NCI-H2029 (cell line): Measurements from ENCODE around the gene INF2.
A peak's percentile ranks its signal among the peaks of the same experiment; 100 is the strongest.

Source experiments
- DNase-seq: peaks from one replicate; lab custom pipeline; 2025; lab: John Stamatoyannopoulos, UW

Gene INF2

GRCh38 chr14:104702673-104703072 is 13.3 kb downstream of the INF2 start:
- no peak for DNase-seq

DNA sequence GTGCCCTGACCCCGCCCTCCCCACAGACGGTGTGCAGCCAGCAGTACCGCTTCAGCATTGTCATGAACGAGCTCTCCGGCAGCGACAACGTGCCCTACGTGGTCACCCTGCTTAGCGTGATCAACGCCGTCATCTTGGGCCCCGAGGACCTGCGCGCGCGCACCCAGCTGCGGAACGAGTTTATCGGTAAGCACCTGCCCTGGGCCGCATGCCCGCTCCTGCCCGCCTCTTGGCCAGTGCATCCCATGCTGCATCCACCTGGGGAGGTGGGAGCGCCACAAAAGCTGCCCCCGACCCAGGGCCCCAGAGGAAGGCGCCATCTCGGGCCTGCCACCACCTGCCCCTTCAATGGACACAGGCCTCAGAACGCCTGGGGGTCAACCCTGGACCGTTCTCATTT is 13.9 kb downstream of the INF2 start:
- no peak for DNase-seq

DNA sequence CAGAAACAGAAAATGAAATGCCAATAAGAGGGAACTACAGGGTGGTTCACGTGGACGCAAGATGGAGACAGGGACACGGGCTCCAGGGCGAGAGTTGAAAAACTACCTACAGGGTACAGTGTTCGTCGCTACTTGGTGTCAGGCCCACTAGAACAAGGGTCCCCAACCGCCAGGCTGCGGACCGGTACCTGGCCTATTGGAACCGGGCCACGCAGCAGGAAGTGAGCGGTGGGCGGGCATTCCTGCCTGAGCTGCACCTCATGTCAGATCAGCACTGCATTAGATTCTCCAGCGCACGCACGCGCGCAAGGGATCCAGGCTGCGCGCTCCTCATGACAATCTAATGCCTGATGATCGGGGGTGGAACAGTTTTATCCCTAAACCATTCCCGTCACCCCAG is 14.8 kb downstream of the INF2 start:
- DNase-seq: no peak

DNA sequence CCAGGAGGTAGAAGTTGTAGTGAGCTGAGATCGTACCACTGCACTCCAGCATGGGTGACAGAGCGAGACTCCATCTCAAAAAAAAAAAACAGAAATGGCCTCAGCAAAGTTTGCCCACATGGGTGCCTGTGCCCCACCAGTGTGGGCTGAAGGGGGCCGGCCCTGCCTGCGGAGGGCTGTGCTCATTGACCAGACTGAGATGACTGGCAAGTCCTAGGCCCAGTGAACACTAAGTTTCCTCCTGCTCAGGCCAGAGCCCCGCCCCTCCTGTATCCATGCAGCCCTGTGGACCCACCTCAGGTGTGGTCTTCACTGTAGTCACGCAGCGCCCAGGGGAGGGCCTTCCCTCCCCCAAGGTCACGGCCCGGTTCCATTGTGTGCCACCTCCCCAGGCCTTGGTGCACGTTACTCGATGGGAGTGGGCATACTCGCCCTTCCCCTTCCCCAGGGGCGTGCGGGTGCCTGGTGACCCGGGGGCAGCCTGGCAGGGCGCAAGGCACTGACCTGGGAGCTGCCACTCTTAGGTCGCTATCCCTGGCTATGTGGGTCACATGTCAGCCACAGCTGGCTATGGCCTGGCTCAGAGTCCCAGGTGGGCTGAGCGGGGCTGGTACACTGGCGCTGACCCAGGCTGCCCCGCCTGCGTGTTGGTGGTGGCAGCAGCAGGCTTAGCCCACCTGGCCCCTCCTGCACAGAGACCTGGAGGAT is 16.1 kb downstream of the INF2 start:
- DNase-seq: no peak

DNA sequence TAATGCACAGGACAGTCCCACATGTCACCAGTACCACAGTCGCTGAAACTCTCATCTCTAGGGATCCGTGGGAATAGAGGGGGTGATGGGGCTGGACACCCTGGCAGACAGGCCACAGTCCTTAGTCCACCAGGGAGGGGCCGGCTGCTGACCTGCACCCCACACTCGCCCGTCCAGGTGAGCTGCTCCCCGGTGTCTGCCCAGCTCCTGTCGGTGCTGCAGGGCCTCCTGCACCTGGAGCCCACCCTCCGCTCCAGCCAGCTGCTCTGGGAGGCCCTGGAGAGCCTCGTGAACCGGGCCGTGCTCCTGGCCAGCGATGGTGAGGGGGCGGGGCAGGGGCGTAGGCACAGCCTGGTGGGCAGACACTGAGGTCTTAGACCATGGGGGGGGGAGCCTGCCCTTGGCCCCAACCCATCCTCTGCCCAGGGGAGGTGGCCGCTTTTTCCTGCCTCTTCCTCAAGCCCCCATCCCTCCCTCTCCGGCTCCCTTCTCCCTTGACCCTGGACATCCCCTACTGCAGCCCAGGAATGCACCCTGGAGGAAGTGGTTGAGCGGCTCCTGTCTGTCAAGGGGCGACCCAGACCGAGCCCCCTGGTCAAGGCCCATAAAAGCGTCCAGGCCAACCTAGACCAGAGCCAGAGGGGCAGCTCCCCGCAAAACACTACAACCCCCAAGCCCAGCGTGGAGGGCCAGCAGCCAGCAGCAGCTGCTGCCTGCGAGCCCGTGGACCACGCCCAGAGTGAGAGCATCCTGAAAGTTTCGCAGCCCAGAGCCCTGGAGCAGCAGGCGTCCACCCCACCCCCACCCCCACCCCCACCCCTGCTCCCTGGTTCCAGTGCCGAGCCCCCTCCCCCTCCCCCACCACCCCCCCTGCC is 17.6 kb downstream of the INF2 start:
- no peak for DNase-seq

DNA sequence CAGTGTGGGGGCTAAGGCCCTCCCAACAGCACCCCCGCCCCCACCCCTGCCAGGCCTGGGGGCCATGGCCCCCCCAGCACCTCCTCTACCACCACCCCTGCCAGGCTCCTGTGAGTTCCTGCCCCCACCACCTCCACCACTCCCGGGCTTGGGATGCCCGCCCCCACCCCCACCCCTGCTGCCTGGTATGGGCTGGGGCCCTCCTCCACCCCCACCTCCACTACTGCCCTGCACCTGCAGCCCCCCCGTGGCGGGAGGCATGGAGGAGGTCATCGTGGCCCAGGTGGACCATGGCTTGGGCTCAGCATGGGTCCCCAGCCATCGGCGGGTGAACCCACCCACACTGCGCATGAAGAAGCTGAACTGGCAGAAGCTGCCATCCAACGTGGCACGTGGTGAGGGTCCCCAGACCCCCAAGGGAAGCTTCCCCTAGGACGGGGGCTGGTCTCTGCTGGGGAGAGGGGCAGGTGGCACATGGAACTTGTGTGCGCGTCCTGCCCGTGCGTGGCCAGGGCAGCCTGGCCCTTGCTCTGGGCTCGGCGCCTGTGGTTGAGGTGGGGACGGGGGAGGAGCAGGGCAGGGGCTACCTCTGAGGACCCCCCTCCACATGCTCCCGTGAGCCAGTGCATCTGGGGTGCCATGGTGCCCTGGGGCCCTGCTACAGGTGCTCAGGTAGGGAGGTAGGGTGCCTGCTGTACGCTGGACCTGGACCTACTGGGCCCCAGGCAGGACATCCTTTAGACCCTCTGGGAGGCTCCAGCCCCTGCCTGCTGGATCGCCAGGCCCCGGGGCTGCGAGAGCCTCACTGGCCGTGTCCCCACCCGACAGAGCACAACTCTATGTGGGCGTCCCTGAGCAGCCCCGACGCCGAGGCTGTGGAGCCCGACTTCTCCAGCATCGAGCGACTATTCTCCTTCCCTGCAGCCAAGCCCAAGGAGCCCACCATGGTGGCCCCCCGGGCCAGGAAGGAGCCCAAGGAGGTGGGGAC is 18.5 kb downstream of the INF2 start:
- DNase-seq: no peak

GRCh38 chr14:104708606-104709268 is 19.3 kb downstream of the INF2 start:
- peak; percentile 34 for DNase-seq

DNA sequence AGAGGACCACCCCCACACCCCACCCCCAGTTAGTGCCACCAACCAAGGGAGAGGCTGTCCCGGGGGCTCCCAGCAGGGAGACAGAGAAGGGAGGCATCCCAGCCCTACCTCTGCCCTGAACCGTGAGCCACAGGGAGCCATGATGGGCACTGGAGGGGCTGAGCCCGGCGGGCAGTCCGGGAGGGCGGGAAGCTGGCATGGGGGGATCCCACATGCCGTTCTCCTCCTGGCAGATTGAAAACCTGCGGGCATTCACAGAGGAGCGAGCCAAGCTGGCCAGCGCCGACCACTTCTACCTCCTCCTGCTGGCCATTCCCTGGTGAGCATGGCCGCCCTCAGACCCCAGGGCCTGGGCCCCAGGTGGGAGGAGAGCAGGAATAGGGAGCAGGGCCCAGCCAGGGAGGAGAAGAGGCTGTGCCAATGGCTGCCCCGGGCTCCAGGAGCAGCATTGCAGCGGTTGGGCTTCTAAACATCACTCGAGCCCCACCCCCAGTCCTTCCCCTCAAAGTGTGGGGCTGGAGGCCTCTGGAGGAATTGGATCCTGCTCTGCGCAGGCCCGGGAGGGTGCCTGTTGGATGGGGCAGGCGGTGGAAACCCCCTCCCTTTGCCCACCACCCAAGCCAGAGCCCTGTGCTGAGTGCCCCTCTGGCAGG is 20.1 kb downstream of the INF2 start:
- no peak for DNase-seq

- no peak for DNase-seq
Measured at GRCh38 chr14:104710071-104710735, 20.8 kb downstream of the INF2 start.

- no peak for DNase-seq
Measured at GRCh38 chr14:104712881-104713734, 23.7 kb downstream of the INF2 start.

DNA sequence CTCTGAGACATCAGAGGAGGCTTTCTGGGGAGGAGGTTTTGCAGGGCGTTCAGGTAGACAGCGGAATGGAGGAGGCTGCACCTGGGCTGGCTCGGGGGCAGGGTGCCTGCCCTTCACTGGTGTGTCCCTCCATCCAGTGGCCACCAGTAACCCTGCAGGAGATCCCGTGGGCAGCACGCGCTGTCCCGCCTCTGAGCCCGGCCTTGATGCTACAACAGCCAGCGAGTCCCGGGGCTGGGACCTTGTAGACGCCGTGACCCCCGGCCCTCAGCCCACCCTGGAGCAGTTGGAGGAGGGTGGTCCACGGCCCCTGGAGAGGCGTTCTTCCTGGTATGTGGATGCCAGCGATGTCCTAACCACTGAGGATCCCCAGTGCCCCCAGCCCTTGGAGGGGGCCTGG is 24.6 kb downstream of the INF2 start:
- no peak for DNase-seq

DNA sequence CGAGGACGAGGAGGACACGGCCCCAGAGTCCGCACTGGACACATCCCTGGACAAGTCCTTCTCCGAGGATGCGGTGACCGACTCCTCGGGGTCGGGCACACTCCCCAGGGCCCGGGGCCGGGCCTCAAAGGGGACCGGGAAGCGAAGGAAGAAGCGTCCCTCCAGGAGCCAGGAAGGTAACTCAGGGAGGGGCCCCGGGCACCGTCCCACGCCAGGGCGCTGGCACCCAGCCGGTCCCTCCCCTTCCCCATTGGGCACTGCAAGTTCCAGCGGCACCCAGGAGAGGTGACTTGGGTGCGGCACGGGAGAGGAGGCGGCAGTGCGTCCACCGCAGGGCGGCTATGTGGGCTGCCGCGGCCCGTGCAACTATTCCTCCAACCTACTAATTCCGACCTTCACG is 25.3 kb downstream of the INF2 start:
- DNase-seq: no peak

DNA sequence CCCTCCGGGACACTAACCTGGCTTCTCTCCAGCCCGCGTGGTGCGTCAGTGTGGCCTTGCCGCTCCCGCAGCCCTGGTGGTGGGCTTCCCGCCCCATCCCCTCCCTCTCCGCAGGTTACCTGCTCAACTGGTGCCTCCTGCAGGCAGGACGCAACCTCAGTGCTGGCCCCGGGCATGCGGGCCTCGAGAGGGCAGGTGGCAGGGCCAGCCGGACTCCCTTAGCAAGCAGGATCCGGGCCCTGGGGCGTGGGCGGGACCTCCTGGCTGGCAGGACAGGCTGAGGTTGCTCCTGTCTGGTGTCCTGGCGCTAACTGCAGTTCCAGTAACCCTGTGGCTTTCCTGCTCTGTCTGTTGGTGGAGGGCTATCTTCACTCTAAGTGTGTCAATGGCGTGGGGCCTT is 26.0 kb downstream of the INF2 start:
- DNase-seq: no peak

GRCh38 chr14:104715871-104716270 is 26.5 kb downstream of the INF2 start:
- DNase-seq: no peak

- DNase-seq: no peak
Measured at GRCh38 chr14:104717137-104717536, 27.7 kb downstream of the INF2 start.

- no peak for DNase-seq
Measured at GRCh38 chr14:104717646-104718045, 28.2 kb downstream of the INF2 start.

- no peak for DNase-seq
Measured at GRCh38 chr14:104718147-104718546, 28.7 kb downstream of the INF2 start.

GRCh38 chr14:104718871-104719270 is 29.5 kb downstream of the INF2 start:
- no peak for DNase-seq

DNA sequence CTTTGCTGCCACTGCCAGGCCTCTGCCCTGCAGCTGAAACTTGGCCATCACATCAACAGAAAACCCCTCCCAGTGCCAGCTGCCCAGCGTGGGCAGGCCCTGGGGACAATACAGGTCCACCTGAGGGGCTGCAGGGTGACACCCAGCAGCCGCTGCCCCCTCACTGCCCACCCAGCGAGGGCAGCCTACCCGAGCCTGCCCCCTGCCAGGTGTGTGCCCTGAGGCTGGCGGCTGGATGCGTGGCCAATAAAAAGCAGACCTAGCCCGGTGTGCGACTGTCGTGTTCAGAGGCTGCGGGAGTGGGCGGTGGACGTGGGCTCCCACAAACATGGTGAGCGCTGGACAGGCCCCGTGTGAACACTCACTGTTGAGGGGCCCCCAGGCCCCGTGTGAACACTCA is 29.9 kb downstream of the INF2 start:
- DNase-seq: no peak
